Heart left ventricle (tissue), 16 donors: Measurements from ENCODE around the gene PARVG. TPM values are rescaled to one million over a fixed set of nuclear protein-coding genes. Genes with fewer than 3 reads are reported as not detected.

Experiments
- ATAC-seq, 4 donors: fragments of 200-7000 bp; cut with Tn5 transposase; one replicate each; pipeline ENCODE4 v1.9.1; 2020 to 2022; ENCODE audit warnings: moderate library complexity in 4 of 4, mild to moderate bottlenecking in 3 of 4, moderate number of reproducible peaks in 1 of 4
- DNase-seq, 5 donors: peaks; one replicate each; pipeline ENCODE4 v3.0.0-alpha.2; 2020
- H3K27ac ChIP-seq, 12 donors: fragments of 200-600 bp; sonication (generic) in 4 of 12; one replicate each; pipeline versions ENCODE4 v1.5.0 to v1.8.0; 2016 to 2022; ENCODE audit warnings: mild to moderate bottlenecking in 2 of 12
- H3K27me3 ChIP-seq, 9 donors: fragments of 200-600 bp; sonication (generic) in 2 of 9; one replicate each; pipeline versions ENCODE4 v1.5.1 to v1.8.0; 2016 to 2022; ENCODE audit warnings: mild to moderate bottlenecking in 3 of 9
- H3K36me3 ChIP-seq, 9 donors: fragments of 200-600 bp; sonication (generic) in 2 of 9; one replicate each; pipeline versions ENCODE4 v1.5.0 to v1.8.0; 2018 to 2022; ENCODE audit warnings: mild to moderate bottlenecking in 2 of 9
- H3K4me1 ChIP-seq, 12 donors: fragments of 200-600 bp; sonication (generic) in 4 of 12; one replicate each; pipeline versions ENCODE4 v1.5.0 to v1.8.0; 2016 to 2022; ENCODE audit warnings: mild to moderate bottlenecking in 3 of 12
- H3K4me3 ChIP-seq, 12 donors: fragments of 200-600 bp; sonication (generic) in 4 of 12; one replicate each; pipeline versions ENCODE4 v1.5.0 to v1.8.0; 2017 to 2022; ENCODE audit warnings: mild to moderate bottlenecking in 9 of 12, moderate library complexity in 4 of 12
- H3K9me3 ChIP-seq, 12 donors: fragments of 200-600 bp; sonication (generic) in 4 of 12; one replicate each; pipeline versions ENCODE4 v1.5.0 to v1.8.0; 2016 to 2022; ENCODE audit warnings: mild to moderate bottlenecking in 1 of 12
- POLR2A ChIP-seq, 2 donors: fragments of 450-650 bp; IDR thresholded peaks; one replicate each; pipeline ENCODE4 v1.6.1; 2017; ENCODE audit warnings: antibody characterized with exemption in 2 of 2, mild to moderate bottlenecking in 2 of 2, moderate library complexity in 2 of 2
- WGBS, 4 donors: extraction: QIAGEN DNeasy Blood & Tissue Kit in 2 of 4; methylation state at CpG; one replicate each; pipeline versions ENCODE4 v1.1.5 to v1.1.7; 2013 to 2018; 5-methylcytosine and 5-hydroxymethylcytosine counted together
- intact Hi-C, 10 donors: fragments of 100-400 bp; cut with DNase I; formaldehyde crosslinking; loops; one replicate each; pipeline versions ENCODE4 v1.11.1 to v1.14.2; 2022
- polyA plus RNA-seq, 2 donors: library from polyadenylated mRNA; stranded (reverse); fragments of 200-250 nt; gene quantifications; one replicate each; pipeline ENCODE4 v1.2.3, GENCODE V29; 2013
- total RNA-seq, 9 donors: library from RNA; depleted of rRNA in 2 of 9; stranded (reverse); fragments of >200 nt in 2 of 9; fragmentation: NEBNext Ultra II Directional in 3 of 9; extraction: Animal tissue kit (Norgen Biotek cat#: 25700) in 3 of 9; gene quantifications; one replicate each; pipeline versions ENCODE4 v1.1.0 to v1.2.4, GENCODE V29; 2016 to 2023
- TF ChIP-seq, protein P1 (sequence below), 12 donors: fragments of 200-600 bp; sonication (generic) in 4 of 12; IDR thresholded peaks; one replicate each; pipeline versions ENCODE4 v1.5.0 to v1.8.0; 2018 to 2022; ENCODE audit warnings: antibody characterized with exemption in 12 of 12, mild to moderate bottlenecking in 5 of 12
- donor health status: ischemic (EF 13 %, LVEDD 7.1; RV severe dilation, severe dysfunction).
- donor health status: healthy with polysubstance abuse.
- donor health status: DM: no; HTN: yes; CAD: no.
- donor health status: DM: no; HTN: no; CAD: no.
- donor health status: ischemic (EF 25% LVEDD 6.9; RV normal size, moderate dysfunction).
- donor health status: ischemic (EF 25% LVEDD 5.7; RV mildly dilated, moderate dysfunction).
- donor health status: healthy.
- donor health status: DM: yes; HTN: yes; CAD: no.
- donor health status: ischemic (EF 35%, LVEDD 5.7; RV mildly dilated, moderate dysfunction).
- donor health status: nonischemic (EF 11% LVEDD 7.7; RV severe dilation, severe dysfunction).
- donor health status: DM: yes; HTN: yes; CAD: no.
- donor health status: PGD.
- donor health status: ischemic (EF 29% LVEDD 5.4; RV normal size, mild dysfunction).
- donor health status: nonischemic (EF 23%, LVEDD 6.1; RV moderate dilation, normal function).

PARVG gene
- total and polyA plus RNA-seq, 11 donors, result 1.1 to 34.8 (median 2.2) TPM

- Histone ChIP-seq H3K4me1 (peaks cover 0 to 7% (median 0%) of the 10 kb centered on the region in 12 donors), H3K4me3 (no peak overlapping the region), H3K9me3 (no peaks in the 10 kb centered on the region), H3K36me3 (peaks cover 0 to 73% (median 24%) of the 10 kb centered on the region in 9 donors), H3K27me3 (no peaks in the 10 kb centered on the region), H3K27ac (no peak overlapping the region)
- TF ChIP-seq POLR2A (IDR thresholded peaks at IDR 0.05), result no peak
- TF ChIP-seq, protein P1, sequence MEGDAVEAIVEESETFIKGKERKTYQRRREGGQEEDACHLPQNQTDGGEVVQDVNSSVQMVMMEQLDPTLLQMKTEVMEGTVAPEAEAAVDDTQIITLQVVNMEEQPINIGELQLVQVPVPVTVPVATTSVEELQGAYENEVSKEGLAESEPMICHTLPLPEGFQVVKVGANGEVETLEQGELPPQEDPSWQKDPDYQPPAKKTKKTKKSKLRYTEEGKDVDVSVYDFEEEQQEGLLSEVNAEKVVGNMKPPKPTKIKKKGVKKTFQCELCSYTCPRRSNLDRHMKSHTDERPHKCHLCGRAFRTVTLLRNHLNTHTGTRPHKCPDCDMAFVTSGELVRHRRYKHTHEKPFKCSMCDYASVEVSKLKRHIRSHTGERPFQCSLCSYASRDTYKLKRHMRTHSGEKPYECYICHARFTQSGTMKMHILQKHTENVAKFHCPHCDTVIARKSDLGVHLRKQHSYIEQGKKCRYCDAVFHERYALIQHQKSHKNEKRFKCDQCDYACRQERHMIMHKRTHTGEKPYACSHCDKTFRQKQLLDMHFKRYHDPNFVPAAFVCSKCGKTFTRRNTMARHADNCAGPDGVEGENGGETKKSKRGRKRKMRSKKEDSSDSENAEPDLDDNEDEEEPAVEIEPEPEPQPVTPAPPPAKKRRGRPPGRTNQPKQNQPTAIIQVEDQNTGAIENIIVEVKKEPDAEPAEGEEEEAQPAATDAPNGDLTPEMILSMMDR (IDR thresholded peaks at IDR 0.05), result no peak
- intact Hi-C loops, result loop anchor here in 1 of 10 donors (10.0 kb wide), 1 partner anchor 172 kb away; no protein-coding TSS in a partner anchor
- DNase-seq (no peak), ATAC-seq (no peak)
- WGBS, 4 donors, result 81 to 94% (median 90%) methylated on average over 16 to 20 of the region's 20 CpGs
Measured at GRCh38 chr22:44166498-44167276, 14.0 kb upstream of the PARVG start.

- Histone ChIP-seq H3K9me3 (no peaks in the 10 kb centered on the region), H3K36me3 (peaks cover 0 to 70% (median 21%) of the 10 kb centered on the region in 9 donors), H3K4me3 (no peak overlapping the region), H3K4me1 (peaks cover 0 to 15% (median 0%) of the 10 kb centered on the region in 12 donors), H3K27me3 (no peaks in the 10 kb centered on the region), H3K27ac (no peak overlapping the region)
- DNase-seq (no peak), ATAC-seq (no peak)
- TF ChIP-seq POLR2A (IDR thresholded peaks at IDR 0.05), result no peak
- TF ChIP-seq, protein P1 (IDR thresholded peaks at IDR 0.05), result no peak
- intact Hi-C loops, result loop anchor here in 1 of 10 donors (10.0 kb wide), 1 partner anchor 173 kb away; no protein-coding TSS in a partner anchor
- 64 to 84% (median 71%) methylated on average over 8 to 12 of the region's 12 CpGs for WGBS, 4 donors
Measured at GRCh38 chr22:44167501-44167900, 13.2 kb upstream of the PARVG start.

DNA sequence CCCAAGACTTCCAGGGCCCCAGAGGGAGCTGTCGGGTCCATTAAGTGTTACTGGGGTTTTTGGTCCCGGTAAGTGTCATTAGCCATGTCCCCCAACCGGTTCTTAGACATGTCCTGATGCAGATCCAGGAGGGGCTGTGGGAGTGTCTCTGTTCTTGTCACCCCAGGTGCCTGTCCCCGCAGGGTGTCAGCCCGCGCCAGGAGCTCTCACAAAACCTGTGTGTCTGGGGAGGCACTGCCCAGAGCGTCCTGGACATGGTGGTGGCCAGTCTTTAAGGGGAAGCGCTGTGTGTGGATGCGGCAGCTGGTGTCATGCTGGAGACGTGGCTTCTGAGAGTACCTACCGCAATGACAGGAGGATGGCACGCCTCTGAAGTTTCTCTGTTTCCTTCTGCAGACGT, 12.5 kb upstream of the PARVG start:
- no peak for TF ChIP-seq POLR2A (IDR thresholded peaks at IDR 0.05)
- TF ChIP-seq, protein P1 (IDR thresholded peaks at IDR 0.05), result no peak
- no peak for ATAC-seq
- peaks cover 0 to 22% (median 0%) of the 10 kb centered on the region in 12 donors for H3K4me1 ChIP-seq
- no peak overlapping the region for H3K27ac ChIP-seq
- H3K9me3 ChIP-seq, result no peaks in the 10 kb centered on the region
- 84 to 94% (median 89%) methylated on average over 10 to 13 of the region's 13 CpGs for WGBS, 4 donors
- no peaks in the 10 kb centered on the region for H3K27me3 ChIP-seq
- peaks cover 0 to 64% (median 21%) of the 10 kb centered on the region in 9 donors for H3K36me3 ChIP-seq
- DNase-seq, result no peak
- intact Hi-C loops, result loop anchor here in 1 of 10 donors (10.0 kb wide), 1 partner anchor 173 kb away; no protein-coding TSS in a partner anchor
- H3K4me3 ChIP-seq, result no peak overlapping the region

GRCh38 chr22:44170470-44170869, 10.3 kb upstream of the PARVG start:
- no peaks in the 10 kb centered on the region for H3K27me3 ChIP-seq
- H3K4me1 ChIP-seq, result peaks cover 0 to 30% (median 0%) of the 10 kb centered on the region in 12 donors
- no peaks in the 10 kb centered on the region for H3K9me3 ChIP-seq
- TF ChIP-seq, protein P1 (IDR thresholded peaks at IDR 0.05), result no peak
- no peak for TF ChIP-seq POLR2A (IDR thresholded peaks at IDR 0.05)
- peaks cover 0 to 44% (median 20%) of the 10 kb centered on the region in 9 donors for H3K36me3 ChIP-seq
- WGBS, 4 donors, result 79 to 91% (median 90%) methylated on average over 11 of the region's 11 CpGs
- intact Hi-C loops, result no loop called here
- no peak overlapping the region for H3K4me3 ChIP-seq
- no peak overlapping the region for H3K27ac ChIP-seq
- DNase-seq (no peak), ATAC-seq (no peak)
